Activated T-helper 2 cell treated with anti-CD3 and anti-CD28 coated beads, Interferon-gamma antibody, Interleukin-2, Interleukin-4, amounts not matched to agents 10 μg/mL and 5 μg/mL and 100 μg/mL, durations not matched to agents 14 hours and 24 hours and 36 hours (primary cell): Measurements from ENCODE around the gene EBF4. TPM values are rescaled to one million over a fixed set of nuclear protein-coding genes. Genes with fewer than 3 reads are reported as not detected.

Experiments used
- DNase-seq: peaks from one replicate; pipeline ENCODE4 v3.0.0; 2021; ENCODE audit warnings: low spot score
- H3K27ac Mint-ChIP-seq: one replicate; pipeline ENCODE4 v1.8.0; 2021; ENCODE audit warnings: mixed read lengths
- H3K27me3 Mint-ChIP-seq: one replicate; pipeline ENCODE4 v1.8.0; 2021; ENCODE audit warnings: low read depth, mixed read lengths
- H3K36me3 Mint-ChIP-seq: one replicate; pipeline ENCODE4 v1.8.0; 2021; ENCODE audit warnings: low read depth, mixed read lengths
- H3K4me1 Mint-ChIP-seq: one replicate; pipeline ENCODE4 v1.8.0; 2021; ENCODE audit warnings: low read depth, mixed read lengths
- H3K4me3 Mint-ChIP-seq: one replicate; pipeline ENCODE4 v1.8.0; 2021; ENCODE audit warnings: low read depth, mild to moderate bottlenecking, moderate library complexity, mixed read lengths
- H3K9me3 Mint-ChIP-seq: one replicate; pipeline ENCODE4 v1.8.0; 2021; ENCODE audit warnings: mixed read lengths
- intact Hi-C: fragments of 100-400 bp; cut with micrococcal nuclease; formaldehyde crosslinking; loops from one replicate; pipeline ENCODE4 v1.15.1; 2023
- total RNA-seq: library from RNA; stranded (reverse); gene quantifications from 2 replicates; pipeline ENCODE4 v1.2.3, GENCODE V29; 2022

EBF4 gene
- total RNA-seq, 1 donor from 2014 or later = 6.0 TPM

GRCh38 chr20:2751347-2751877 is 58.8 kb downstream of the EBF4 start:
- Mint-ChIP-seq H3K4me1 (peaks cover 14% of the 10 kb centered on the region), H3K9me3 (no peaks in the 10 kb centered on the region), H3K4me3 (no peak overlapping the region), H3K27ac (no peak overlapping the region), H3K27me3 (peaks cover 55% of the 10 kb centered on the region), H3K36me3 (no peaks in the 10 kb centered on the region)
- no peak for DNase-seq
- intact Hi-C loops = loop anchor here (1.0 to 10.0 kb wide), 3 partner anchors 51 to 103 kb away; partner anchors contain the start of gene CPXM1

DNA sequence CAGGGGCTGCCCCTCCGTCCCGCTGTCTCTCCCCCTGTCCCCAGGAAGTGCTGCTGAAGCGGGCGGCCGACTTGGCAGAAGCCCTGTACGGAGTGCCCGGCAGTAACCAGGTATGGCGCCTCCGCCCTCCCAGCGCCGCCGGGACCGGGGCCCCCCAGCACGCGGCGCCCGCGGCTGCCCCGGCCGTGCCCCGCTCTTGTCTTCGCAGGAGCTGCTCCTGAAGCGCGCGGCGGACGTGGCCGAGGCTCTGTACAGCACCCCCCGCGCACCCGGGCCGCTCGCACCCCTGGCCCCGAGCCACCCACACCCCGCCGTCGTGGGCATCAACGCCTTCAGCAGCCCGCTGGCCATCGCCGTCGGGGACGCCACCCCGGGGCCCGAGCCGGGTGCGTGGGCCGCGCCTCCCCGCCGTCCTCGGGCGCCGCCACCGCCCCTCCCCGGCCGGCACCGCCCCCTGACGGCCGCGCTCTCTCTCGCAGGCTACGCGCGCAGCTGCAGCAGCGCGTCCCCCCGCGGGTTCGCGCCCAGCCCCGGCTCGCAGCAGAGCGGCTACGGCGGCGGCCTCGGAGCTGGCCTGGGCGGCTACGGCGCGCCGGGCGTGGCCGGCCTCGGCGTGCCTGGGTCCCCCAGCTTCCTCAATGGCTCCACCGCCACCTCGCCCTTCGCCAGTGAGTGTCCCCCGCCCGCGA is 59.4 kb downstream of the EBF4 start:
- peaks cover 16% of the 10 kb centered on the region for H3K4me1 Mint-ChIP-seq
- peaks cover 58% of the 10 kb centered on the region for H3K27me3 Mint-ChIP-seq
- intact Hi-C loops = loop anchor here (1.0 to 10.0 kb wide), 3 partner anchors 50 to 103 kb away; partner anchors contain the start of gene CPXM1
- DNase-seq = peak; percentile 37
- H3K36me3 Mint-ChIP-seq = no peaks in the 10 kb centered on the region
- no peaks in the 10 kb centered on the region for H3K9me3 Mint-ChIP-seq
- no peak overlapping the region for H3K4me3 Mint-ChIP-seq
- no peak overlapping the region for H3K27ac Mint-ChIP-seq

DNA sequence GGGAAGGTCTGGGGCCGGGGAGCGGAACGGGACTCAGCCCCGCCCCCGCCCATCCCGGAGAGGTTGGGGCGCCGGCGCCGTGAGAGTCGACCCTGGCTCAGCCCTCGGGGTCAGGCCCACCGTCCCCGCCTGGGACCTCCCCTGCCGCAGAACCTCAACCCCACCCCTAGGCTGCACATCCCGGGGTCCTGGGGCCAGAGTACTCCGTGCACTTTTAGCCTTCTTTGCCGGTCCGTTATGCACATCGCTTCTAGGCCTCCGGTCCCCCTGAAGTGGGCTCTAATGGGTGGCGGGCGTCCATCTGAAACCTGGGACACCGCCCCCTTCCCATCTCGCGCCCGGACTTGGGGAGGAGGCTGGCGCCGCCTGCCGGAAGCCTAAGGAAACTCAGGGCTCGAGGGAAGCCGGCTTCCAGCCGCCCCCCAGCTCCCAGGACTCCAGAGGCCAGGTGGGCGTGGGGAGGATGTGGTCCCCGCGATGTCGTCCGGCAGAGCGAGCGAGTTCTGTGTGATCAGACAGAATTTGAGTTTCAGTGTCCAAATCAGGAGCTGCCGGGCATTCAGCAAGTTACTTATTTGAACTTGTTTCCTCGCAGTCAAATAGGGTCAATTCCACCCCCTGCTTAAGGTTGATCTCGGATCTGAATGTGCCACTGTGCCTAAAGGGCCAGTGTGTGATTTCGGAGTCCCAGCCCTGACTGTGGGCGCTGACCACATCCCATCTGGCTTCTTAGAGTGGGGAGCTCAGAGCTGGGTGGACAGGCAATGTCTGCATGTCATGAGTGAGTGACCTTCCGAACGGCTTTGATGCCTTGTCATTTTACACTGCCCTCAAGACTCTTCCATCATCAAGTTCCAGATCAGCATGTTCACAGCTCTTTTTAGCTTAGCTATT is 60.2 kb downstream of the EBF4 start:
- intact Hi-C loops = loop anchor here (5.0 to 10.0 kb wide), 2 partner anchors 49 to 102 kb away; partner anchors contain the start of gene CPXM1
- H3K9me3 Mint-ChIP-seq = no peaks in the 10 kb centered on the region
- H3K4me1 Mint-ChIP-seq = peaks cover 16% of the 10 kb centered on the region
- peak; percentile 31 for DNase-seq
- peaks cover 54% of the 10 kb centered on the region for H3K27me3 Mint-ChIP-seq
- H3K36me3 Mint-ChIP-seq = no peaks in the 10 kb centered on the region
- no peak overlapping the region for H3K27ac Mint-ChIP-seq
- peak overlapping the region; percentile 77 for H3K4me3 Mint-ChIP-seq

GRCh38 chr20:2753461-2754040 is 61.0 kb downstream of the EBF4 start:
- peaks cover 16% of the 10 kb centered on the region for H3K4me1 Mint-ChIP-seq
- DNase-seq = no peak
- H3K36me3 Mint-ChIP-seq = no peaks in the 10 kb centered on the region
- H3K4me3 Mint-ChIP-seq = peak overlapping the region; percentile 49
- intact Hi-C loops = loop anchor here (5.0 to 10.0 kb wide), 2 partner anchors 49 to 101 kb away; partner anchors contain the start of gene CPXM1
- H3K27ac Mint-ChIP-seq = no peak overlapping the region
- no peaks in the 10 kb centered on the region for H3K9me3 Mint-ChIP-seq
- H3K27me3 Mint-ChIP-seq = peaks cover 49% of the 10 kb centered on the region

DNA sequence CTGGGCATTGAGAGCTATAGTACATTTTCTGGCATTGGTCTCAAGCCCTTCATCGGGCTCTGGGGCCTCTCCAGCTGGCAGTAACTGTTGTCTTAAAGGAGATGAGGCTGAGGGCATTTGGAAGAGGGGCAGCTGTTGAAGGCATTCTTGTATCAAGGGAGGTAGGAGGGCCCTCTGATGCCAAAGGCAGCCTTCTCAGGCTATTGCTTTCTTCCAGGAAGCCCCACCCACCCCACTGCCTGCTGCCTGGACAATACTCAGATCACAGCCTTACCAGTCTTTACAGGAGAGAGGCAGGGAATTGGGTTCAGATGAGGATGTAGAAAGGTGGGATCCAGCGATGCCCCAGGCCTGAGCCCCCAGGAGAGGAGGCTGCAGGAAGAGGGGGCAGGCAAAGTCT is 61.8 kb downstream of the EBF4 start:
- Mint-ChIP-seq H3K36me3 (no peaks in the 10 kb centered on the region), H3K4me3 (no peak overlapping the region), H3K27ac (no peak overlapping the region), H3K9me3 (no peaks in the 10 kb centered on the region), H3K4me1 (peaks cover 16% of the 10 kb centered on the region), H3K27me3 (peaks cover 49% of the 10 kb centered on the region)
- intact Hi-C loops = loop anchor here (5.0 to 10.0 kb wide), 2 partner anchors 48 to 100 kb away; partner anchors contain the start of gene CPXM1
- no peak for DNase-seq

DNA sequence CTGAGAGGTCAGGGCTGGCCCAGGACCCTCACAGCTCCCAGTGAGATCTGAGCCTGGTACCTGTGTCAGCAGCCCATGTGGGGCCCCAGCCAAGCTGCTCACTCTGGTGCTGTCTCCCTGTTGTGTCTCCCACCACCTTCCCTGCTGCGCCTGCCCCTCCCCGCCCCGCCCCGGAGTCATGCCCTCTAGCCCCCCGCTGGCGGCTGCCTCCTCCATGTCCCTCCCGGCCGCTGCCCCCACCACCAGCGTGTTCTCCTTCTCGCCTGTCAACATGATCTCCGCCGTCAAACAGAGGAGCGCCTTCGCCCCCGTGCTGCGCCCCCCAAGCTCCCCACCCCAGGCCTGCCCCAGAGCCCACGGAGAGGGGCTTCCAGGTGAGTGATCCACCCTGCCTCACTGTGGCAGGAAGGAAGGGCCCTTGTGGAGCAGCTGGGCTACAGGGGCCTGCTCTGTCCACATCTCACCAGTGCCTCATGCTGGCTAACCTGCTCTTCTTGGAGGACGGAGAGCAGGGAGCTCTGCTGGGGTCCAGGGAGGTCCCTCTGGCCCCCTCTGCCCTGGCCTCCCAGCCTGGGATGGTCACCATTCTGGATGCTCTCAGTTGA is 63.0 kb downstream of the EBF4 start:
- Mint-ChIP-seq H3K9me3 (no peaks in the 10 kb centered on the region), H3K36me3 (no peaks in the 10 kb centered on the region), H3K27me3 (peaks cover 40% of the 10 kb centered on the region), H3K4me3 (no peak overlapping the region), H3K4me1 (peaks cover 16% of the 10 kb centered on the region), H3K27ac (no peak overlapping the region)
- no peak for DNase-seq
- intact Hi-C loops = loop anchor here (10.0 kb wide), 1 partner anchor 99 kb away; no protein-coding TSS in a partner anchor

- no peak overlapping the region for H3K4me3 Mint-ChIP-seq
- H3K36me3 Mint-ChIP-seq = no peaks in the 10 kb centered on the region
- no peaks in the 10 kb centered on the region for H3K9me3 Mint-ChIP-seq
- no peak overlapping the region for H3K27ac Mint-ChIP-seq
- peaks cover 34% of the 10 kb centered on the region for H3K27me3 Mint-ChIP-seq
- no peak for DNase-seq
- H3K4me1 Mint-ChIP-seq = peaks cover 10% of the 10 kb centered on the region
- intact Hi-C loops = loop anchor here (10.0 kb wide), 1 partner anchor 99 kb away; no protein-coding TSS in a partner anchor
Observed at GRCh38 chr20:2756056-2756611, 63.6 kb downstream of the EBF4 start.

DNA sequence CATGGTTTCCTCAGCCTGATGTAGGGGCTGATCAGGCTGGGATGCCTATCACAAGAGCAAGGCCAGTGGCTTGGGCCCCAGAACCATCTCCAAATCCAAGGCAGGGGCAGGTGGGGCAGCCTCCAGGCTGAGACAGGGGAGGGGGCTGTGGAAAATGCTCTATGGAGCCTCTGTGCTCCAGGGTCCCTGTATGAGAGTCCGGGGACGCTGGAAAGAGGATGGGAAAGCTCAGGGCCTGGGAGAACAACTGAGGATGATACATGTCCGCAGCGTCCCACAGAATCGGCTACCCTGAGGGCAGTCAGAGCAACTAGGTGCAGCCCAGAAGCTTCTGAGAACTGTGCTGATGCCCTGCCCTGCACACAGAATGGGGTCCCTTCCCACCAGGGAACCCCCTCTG is 64.4 kb downstream of the EBF4 start:
- no peak overlapping the region for H3K4me3 Mint-ChIP-seq
- peaks cover 31% of the 10 kb centered on the region for H3K27me3 Mint-ChIP-seq
- H3K9me3 Mint-ChIP-seq = no peaks in the 10 kb centered on the region
- H3K27ac Mint-ChIP-seq = no peak overlapping the region
- intact Hi-C loops = loop anchor here (10.0 kb wide), 1 partner anchor 98 kb away; no protein-coding TSS in a partner anchor
- H3K4me1 Mint-ChIP-seq = peaks cover 9% of the 10 kb centered on the region
- no peaks in the 10 kb centered on the region for H3K36me3 Mint-ChIP-seq
- DNase-seq = no peak

GRCh38 chr20:2757969-2758368 is 65.4 kb downstream of the EBF4 start:
- Mint-ChIP-seq H3K4me1 (peaks cover 9% of the 10 kb centered on the region), H3K9me3 (no peaks in the 10 kb centered on the region), H3K27me3 (peaks cover 29% of the 10 kb centered on the region), H3K27ac (no peak overlapping the region), H3K4me3 (no peak overlapping the region), H3K36me3 (no peaks in the 10 kb centered on the region)
- intact Hi-C loops = loop anchor here (10.0 kb wide), 1 partner anchor 97 kb away; no protein-coding TSS in a partner anchor
- no peak for DNase-seq

- Mint-ChIP-seq H3K36me3 (no peaks in the 10 kb centered on the region), H3K4me3 (no peak overlapping the region), H3K9me3 (no peaks in the 10 kb centered on the region), H3K4me1 (peaks cover 5% of the 10 kb centered on the region), H3K27ac (no peak overlapping the region), H3K27me3 (peaks cover 21% of the 10 kb centered on the region)
- no peak for DNase-seq
- intact Hi-C loops = loop anchor here (10.0 kb wide), 1 partner anchor 96 kb away; no protein-coding TSS in a partner anchor
Observed at GRCh38 chr20:2759143-2759542, 66.6 kb downstream of the EBF4 start.

DNA sequence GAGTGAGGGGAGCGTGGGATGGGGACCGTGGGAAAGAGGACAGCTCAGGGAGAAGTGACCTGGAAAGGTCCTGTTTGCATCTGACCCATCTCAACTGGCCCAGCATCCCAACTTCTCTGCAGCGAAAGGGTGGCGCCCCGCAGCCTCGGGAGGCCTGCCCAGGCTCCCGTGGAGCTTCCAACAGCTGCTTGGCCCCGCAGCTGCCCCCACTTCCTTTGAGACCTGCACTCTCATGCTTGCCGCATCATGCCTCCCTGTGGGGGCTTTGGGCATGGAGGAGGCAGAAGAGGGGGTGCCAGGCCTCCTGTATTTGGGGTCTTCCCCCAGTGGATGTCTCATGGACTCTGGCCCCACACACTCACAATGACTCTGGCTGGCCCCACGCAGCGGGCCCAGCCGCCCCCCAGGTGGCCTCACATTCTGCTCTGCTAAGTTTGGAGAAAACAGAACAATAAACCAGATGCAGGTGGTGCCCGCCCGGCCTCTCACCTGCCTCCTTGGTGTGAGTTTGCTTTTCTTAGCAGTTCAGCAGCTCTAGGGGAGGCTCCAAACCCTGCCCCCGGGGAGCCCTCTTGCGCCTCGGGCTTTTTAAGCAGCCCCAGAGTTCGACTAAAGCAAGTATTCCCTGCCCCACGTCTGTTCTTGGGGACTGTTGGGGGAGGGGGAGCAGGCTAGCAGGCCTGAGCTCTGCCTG is 67.2 kb downstream of the EBF4 start:
- intact Hi-C loops = loop anchor here (10.0 kb wide), 1 partner anchor 95 kb away; no protein-coding TSS in a partner anchor
- H3K4me1 Mint-ChIP-seq = peaks cover 5% of the 10 kb centered on the region
- no peak overlapping the region for H3K4me3 Mint-ChIP-seq
- H3K27ac Mint-ChIP-seq = no peak overlapping the region
- no peak for DNase-seq
- peaks cover 17% of the 10 kb centered on the region for H3K27me3 Mint-ChIP-seq
- H3K9me3 Mint-ChIP-seq = no peaks in the 10 kb centered on the region
- no peaks in the 10 kb centered on the region for H3K36me3 Mint-ChIP-seq
